HepG2 (cell line): Measurements from ENCODE around the gene MTSS2. TPM values are rescaled to one million over a fixed set of nuclear protein-coding genes. Genes with fewer than 3 reads are reported as not detected.
A peak's percentile ranks its signal among the peaks of the same experiment; 100 is the strongest.

Experiments
- ATAC-seq: fragments of 200-7000 bp; cut with Tn5 transposase; 3 replicates; pipeline ENCODE4 v1.9.1; 2020; ENCODE audit warnings: mild to moderate bottlenecking, moderate library complexity
- BruUV-seq: library from RNA; stranded (reverse); fragments of 400-500 nt; replicated peaks from 2 replicates; lab custom pipeline; 2021; lab: Mats Ljungman, UMichigan
- CTCF ChIA-PET: fragments of 300-600 bp; formaldehyde crosslinking; extraction: SDS; loops from one replicate; lab custom pipeline; 2021; ENCODE audit warnings: low total read pairs, inconsistent platforms, low intra/inter-chr PET ratio; lab: Yijun Ruan, JAX
- POLR2A ChIA-PET: fragments of 350-600 bp; sonication (Branson Sonifier 250); formaldehyde crosslinking; loops from one replicate; lab custom pipeline; 2020; ENCODE audit warnings: antibody characterized with exemption, inconsistent platforms; lab: Yijun Ruan, JAX
- DNase-seq: peaks from one replicate; pipeline ENCODE4 v3.0.0-alpha.2; 2015; ENCODE audit warnings: low spot score
- FAIRE-seq: peaks from 3 replicates; lab custom pipeline; 2011; peaks lifted over from hg19 to GRCh38; lab: Jason Lieb, UNC
- H2AFZ ChIP-seq: one replicate; pipeline ENCODE4 v1.6.1; 2011; ENCODE audit warnings: low read length, inconsistent platforms
- H3K27ac ChIP-seq: fragments of 300-600 bp; 3 replicates; pipeline ENCODE4 v1.8.0; 2011; ENCODE audit warnings: mixed run types, mild to moderate bottlenecking, mixed read lengths, low read length, inconsistent platforms; ENCODE audit not compliant: insufficient read depth; ENCODE audit errors: extremely low read length
- H3K27me3 ChIP-seq, 2 experiments: fragments of 200-600 bp in 1 of 2; 2 replicates in 1 of 2; 3 replicates in 1 of 2; pipeline versions ENCODE4 v1.6.0 to v1.8.0; 2011; ENCODE audit warnings: low read length in 2 of 2, mild to moderate bottlenecking in 2 of 2, moderate library complexity in 2 of 2, inconsistent platforms in 1 of 2; ENCODE audit not compliant: insufficient read depth in 2 of 2, control insufficient read depth in 1 of 2
- H3K36me3 ChIP-seq, 2 experiments: fragments of 200-600 bp in 1 of 2; replicated peaks in 1 of 2; 2 replicates in 1 of 2; 3 replicates in 1 of 2; pipeline versions ENCODE4 v1.5.1 to v1.8.0; 2011; ENCODE audit warnings: low read length in 2 of 2, inconsistent platforms in 1 of 2; ENCODE audit not compliant: insufficient read depth in 2 of 2, control insufficient read depth in 1 of 2
- H3K4me1 ChIP-seq: 2 replicates; pipeline ENCODE4 v1.5.1; 2012; ENCODE audit warnings: low read length, inconsistent platforms; ENCODE audit not compliant: insufficient read depth
- H3K4me2 ChIP-seq: 2 replicates; pipeline ENCODE4 v1.6.0; 2011; ENCODE audit warnings: low read depth, low read length, inconsistent platforms
- H3K4me3 ChIP-seq, 3 experiments: fragments of 200-600 bp in 1 of 3; sonication (generic), shearing (Covaris generic) in 1 of 3; replicated peaks in 1 of 3; 2 replicates each; pipeline ENCODE4 v1.5.1; 2011 to 2016; ENCODE audit warnings: low read length in 3 of 3, inconsistent platforms in 2 of 3, low read depth in 2 of 3, mild to moderate bottlenecking in 2 of 3, control low read depth in 1 of 3, mixed read lengths in 1 of 3; ENCODE audit not compliant: insufficient read depth in 1 of 3
- H3K79me2 ChIP-seq: one replicate; pipeline ENCODE4 v1.6.1; 2011; ENCODE audit warnings: low read length, inconsistent platforms; ENCODE audit not compliant: insufficient read depth
- H3K9ac ChIP-seq: 2 replicates; pipeline ENCODE4 v1.6.0; 2011; ENCODE audit warnings: mild to moderate bottlenecking, low read depth, low read length, inconsistent platforms; ENCODE audit not compliant: insufficient read depth
- H3K9me3 ChIP-seq: 2 replicates; pipeline ENCODE4 v1.5.1; 2012; ENCODE audit warnings: mild to moderate bottlenecking, low read length
- H4K20me1 ChIP-seq: 2 replicates; pipeline ENCODE4 v1.6.0; 2011; ENCODE audit warnings: inconsistent platforms, mild to moderate bottlenecking, low read length, moderate library complexity; ENCODE audit not compliant: insufficient read depth
- AHR ChIP-seq: IDR thresholded peaks from 2 replicates; pipeline ENCODE4 v1.6.1; 2018; ENCODE audit warnings: missing genetic modification reagents, missing compliant biosample characterization
- BRCA1 ChIP-seq: sonication (generic); formaldehyde crosslinking; IDR thresholded peaks from 2 replicates; pipeline ENCODE4 v1.4.0; 2020; ENCODE audit warnings: missing genetic modification reagents
- FOSL1 ChIP-seq: sonication (generic); formaldehyde crosslinking; IDR thresholded peaks from 2 replicates; pipeline ENCODE4 v1.9.0; 2021; ENCODE audit warnings: missing genetic modification reagents, borderline replicate concordance
- FOXO1 ChIP-seq: sonication (generic); formaldehyde crosslinking; IDR thresholded peaks from 2 replicates; pipeline ENCODE4 v1.4.0; 2020; ENCODE audit warnings: missing genetic modification reagents
- MTF2 ChIP-seq: sonication (generic); formaldehyde crosslinking; IDR thresholded peaks from 2 replicates; pipeline ENCODE4 v1.5.0; 2020; ENCODE audit warnings: missing genetic modification reagents, borderline replicate concordance
- PBX2 ChIP-seq: IDR thresholded peaks from 2 replicates; pipeline ENCODE4 v1.6.1; 2016; ENCODE audit warnings: control low read depth
- PCBP1 ChIP-seq: fragments of 200-400 bp; formaldehyde crosslinking; IDR thresholded peaks from 2 replicates; pipeline ENCODE4 v1.6.1; 2017; ENCODE audit warnings: mild to moderate bottlenecking, low read depth, low read length, borderline replicate concordance
- PRDM15 ChIP-seq: sonication (generic); formaldehyde crosslinking; IDR thresholded peaks from 2 replicates; pipeline ENCODE4 v1.4.0; 2020; ENCODE audit warnings: missing genetic modification reagents
- RNF219 ChIP-seq: sonication (generic); formaldehyde crosslinking; IDR thresholded peaks from 2 replicates; pipeline ENCODE4 v1.5.0; 2020; ENCODE audit warnings: mild to moderate bottlenecking, missing genetic modification reagents
- SAFB2 ChIP-seq: sonication (generic); formaldehyde crosslinking; IDR thresholded peaks from 2 replicates; pipeline ENCODE4 v1.5.1; 2020; ENCODE audit warnings: missing genetic modification reagents, low read depth, mild to moderate bottlenecking, borderline replicate concordance
- TAF15 ChIP-seq: fragments of 200-400 bp; formaldehyde crosslinking; IDR thresholded peaks from one replicate; pipeline ENCODE4 v1.6.1; 2018; ENCODE audit warnings: mild to moderate bottlenecking, low read depth, low read length; ENCODE audit not compliant: poor library complexity, severe bottlenecking
- U2AF1 ChIP-seq: fragments of 200-400 bp; formaldehyde crosslinking; optimal IDR thresholded peaks from 2 replicates; pipeline ENCODE3; 2017; ENCODE audit warnings: mild to moderate bottlenecking, low read depth, low read length
- ZC3H13 ChIP-seq: sonication (generic); formaldehyde crosslinking; IDR thresholded peaks from 2 replicates; pipeline ENCODE4 v1.8.1; 2023; ENCODE audit warnings: mild to moderate bottlenecking, missing genetic modification reagents, moderate library complexity
- ZNF256 ChIP-seq: sonication (generic); formaldehyde crosslinking; conservative IDR thresholded peaks from 2 replicates; pipeline ENCODE4 v1.4.0; 2020; ENCODE audit warnings: missing genetic modification reagents
- ZNF292 ChIP-seq: sonication (generic); formaldehyde crosslinking; IDR thresholded peaks from 2 replicates; pipeline ENCODE4 v1.8.1; 2022; ENCODE audit warnings: mild to moderate bottlenecking, low read depth, missing genetic modification reagents, borderline replicate concordance
- ZNF580 ChIP-seq: IDR thresholded peaks from 2 replicates; pipeline ENCODE4 v1.6.1; 2016; ENCODE audit warnings: low read depth, borderline replicate concordance
- ZSCAN21 ChIP-seq: sonication (generic); formaldehyde crosslinking; IDR thresholded peaks from 2 replicates; pipeline ENCODE4 v1.8.0; 2022; ENCODE audit warnings: mild to moderate bottlenecking, missing genetic modification reagents, moderate library complexity, borderline replicate concordance
- WGBS: methylation state at CpG from one replicate; pipeline ENCODE4 v1.1.6; 2017; ENCODE audit warnings: low lambda C conversion rate; 5-methylcytosine and 5-hydroxymethylcytosine counted together
- in situ Hi-C: cut with HindIII; loops from 2 replicates; pipeline ENCODE4 v1.10.0; 2017; ENCODE audit warnings: low pct_unique_long_range_greater_than_20kb; ENCODE audit not compliant: extremely low pct_ligation_motif_present
- intact Hi-C: fragments of 100-400 bp; cut with micrococcal nuclease; formaldehyde crosslinking; loops from one replicate; pipeline ENCODE4 v1.10.0; 2022; ENCODE audit not compliant: unreplicated experiment
- polyA plus RNA-seq, 8 experiments: library from polyadenylated mRNA; depleted of rRNA in 3 of 8; stranded (reverse) in 7 of 8; unstranded in 1 of 8; fragments of >200 nt; fragmentation: Illumina TruSeq in 4 of 8; extraction: Trizol in 4 of 8; gene quantifications; 2 replicates each; pipeline versions ENCODE4 v1.2.1 to v1.2.3, GENCODE V29; 2011 to 2016; ENCODE audit warnings: low read depth in 4 of 8, missing spikeins in 1 of 8, mixed read lengths in 1 of 8; ENCODE audit not compliant: insufficient read depth in 1 of 8
- total RNA-seq, 5 experiments: library from RNA; depleted of rRNA; stranded (reverse); fragments of >200 nt; fragmentation: Illumina TruSeq; extraction: Trizol; gene quantifications; 2 replicates each; pipeline ENCODE4 v1.2.3, GENCODE V29; 2016; ENCODE audit warnings: low read depth in 1 of 5

The MTSS2 gene
- total and polyA plus RNA-seq, 2 of the 13 experiments (the other 11 are each of a cell fraction or from before 2014, with no cell fraction given) = 132 to 242 TPM

GRCh38 chr16:70662991-70663523 lies 22.8 kb downstream of the MTSS2 start:
- POLR2A ChIA-PET = interaction anchor here (0.8 to 2.7 kb wide), 8 partner anchors 13 to 108 kb away, joined by 3 to 16 read pairs (median 6); no protein-coding TSS in a partner anchor
- no peak for TF ChIP-seq ZNF580 (CRISPR knock-in tag)
- TF ChIP-seq FOSL1 = no peak
- no peak for TF ChIP-seq TAF15
- no peak for TF ChIP-seq PRDM15 (CRISPR knock-in tag)
- no peak for TF ChIP-seq RNF219 (CRISPR knock-in tag)
- TF ChIP-seq MTF2 (CRISPR knock-in tag) = no peak
- no peak for TF ChIP-seq SAFB2
- TF ChIP-seq FOXO1 (CRISPR knock-in tag) = no peak
- peak; percentile 82; the same call in 1 of the 2 replicates for TF ChIP-seq ZC3H13 (CRISPR knock-in tag)
- no peak for TF ChIP-seq PCBP1
- no peak for TF ChIP-seq U2AF1
- TF ChIP-seq ZNF292 = no peak
- TF ChIP-seq ZNF256 (CRISPR knock-in tag) = no peak
- no peak for TF ChIP-seq AHR (CRISPR knock-in tag)
- no peak for TF ChIP-seq BRCA1
- no peak for TF ChIP-seq ZSCAN21 (CRISPR knock-in tag)
- TF ChIP-seq PBX2 (CRISPR knock-in tag) = no peak

More at GRCh38 chr16:70662991-70663523, 22.8 kb downstream of the MTSS2 start:
- Histone ChIP-seq H3K27me3 (no peaks in the 10 kb centered on the region), H3K4me2 (no peak overlapping the region), H3K27ac (no peak overlapping the region), H2AFZ (no peak overlapping the region), H3K4me3 (no peak overlapping the region), H3K79me2 (no peaks in the 10 kb centered on the region), H3K36me3 (peaks cover 29 to 51% of the 10 kb centered on the region in 2 experiments), H3K9me3 (no peaks in the 10 kb centered on the region), H4K20me1 (peaks cover 18% of the 10 kb centered on the region; the same call in 1 of the 2 replicates), H3K4me1 (peaks cover 10% of the 10 kb centered on the region; the same call in 1 of the 2 replicates), H3K9ac (no peak overlapping the region)
- in situ Hi-C loops = no loop called here
- FAIRE-seq = no peak
- DNase-seq = no peak
- no peak for ATAC-seq
- intact Hi-C loops = loop anchor here (1.0 kb wide), 1 partner anchor 47 kb away; no protein-coding TSS in a partner anchor
- 93% methylated on average over 13 of the region's 13 CpGs for WGBS
- CTCF ChIA-PET = no interaction called here
- BruUV-seq = no TSS peak
